ENCODE data around the gene ARHGDIB.

DNA sequence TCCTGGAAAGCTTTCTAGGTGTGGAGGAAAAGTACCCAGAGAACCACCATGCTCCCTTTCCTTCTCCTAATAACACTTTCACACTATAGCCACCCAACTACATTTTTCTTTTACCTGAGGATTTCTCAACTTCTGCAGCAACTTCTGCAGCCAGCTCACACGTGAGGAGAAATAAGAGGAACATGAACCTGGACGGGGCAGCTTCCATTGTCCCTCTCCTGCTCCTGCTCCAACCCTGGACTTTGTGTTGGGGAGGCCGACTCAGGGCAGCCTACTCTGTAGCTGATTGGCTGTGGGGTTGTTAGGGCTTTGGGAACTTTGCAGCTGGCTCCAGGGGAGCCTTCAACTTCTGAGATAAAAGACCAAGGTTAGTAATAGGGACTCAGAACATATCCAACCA lies 23.1 kb downstream of the ARHGDIB start, which contains the start of gene ERP27:
- TF ChIP-seq CTCF (IDR thresholded peaks at IDR 0.05) (no peak), POLR2A (IDR thresholded peaks at IDR 0.05) (no peak)
